DOHH2 (cell line): ENCODE results near the gene KCNH5.

Source experiments
- CTCF ChIP-seq: fragments of 200-600 bp; sonication (generic); IDR thresholded peaks from one replicate; pipeline ENCODE4 v1.5.1; 2014; ENCODE audit warnings: antibody characterized with exemption, mild to moderate bottlenecking, low read depth, low read length; ENCODE audit not compliant: poor library complexity, severe bottlenecking
- EZH2phosphoT487 ChIP-seq: fragments of 200-600 bp; sonication (generic); IDR thresholded peaks from 2 replicates; pipeline ENCODE4 v1.6.1; 2017; ENCODE audit warnings: borderline replicate concordance, mild to moderate bottlenecking, antibody characterized with exemption, low read length, moderate library complexity, mixed read lengths

GRCh38 chr14:62778310-62778709 is 266.9 kb downstream of the KCNH5 start:
- TF ChIP-seq CTCF = no peak
- TF ChIP-seq EZH2phosphoT487 = no peak
